ENCODE data around the gene DMD.
"Not testable (repeated sequence)": the region's sequence is repeated elsewhere in the genome, so short reads cannot be mapped to it uniquely, and the experiment has no call there.

DMD gene

DNA sequence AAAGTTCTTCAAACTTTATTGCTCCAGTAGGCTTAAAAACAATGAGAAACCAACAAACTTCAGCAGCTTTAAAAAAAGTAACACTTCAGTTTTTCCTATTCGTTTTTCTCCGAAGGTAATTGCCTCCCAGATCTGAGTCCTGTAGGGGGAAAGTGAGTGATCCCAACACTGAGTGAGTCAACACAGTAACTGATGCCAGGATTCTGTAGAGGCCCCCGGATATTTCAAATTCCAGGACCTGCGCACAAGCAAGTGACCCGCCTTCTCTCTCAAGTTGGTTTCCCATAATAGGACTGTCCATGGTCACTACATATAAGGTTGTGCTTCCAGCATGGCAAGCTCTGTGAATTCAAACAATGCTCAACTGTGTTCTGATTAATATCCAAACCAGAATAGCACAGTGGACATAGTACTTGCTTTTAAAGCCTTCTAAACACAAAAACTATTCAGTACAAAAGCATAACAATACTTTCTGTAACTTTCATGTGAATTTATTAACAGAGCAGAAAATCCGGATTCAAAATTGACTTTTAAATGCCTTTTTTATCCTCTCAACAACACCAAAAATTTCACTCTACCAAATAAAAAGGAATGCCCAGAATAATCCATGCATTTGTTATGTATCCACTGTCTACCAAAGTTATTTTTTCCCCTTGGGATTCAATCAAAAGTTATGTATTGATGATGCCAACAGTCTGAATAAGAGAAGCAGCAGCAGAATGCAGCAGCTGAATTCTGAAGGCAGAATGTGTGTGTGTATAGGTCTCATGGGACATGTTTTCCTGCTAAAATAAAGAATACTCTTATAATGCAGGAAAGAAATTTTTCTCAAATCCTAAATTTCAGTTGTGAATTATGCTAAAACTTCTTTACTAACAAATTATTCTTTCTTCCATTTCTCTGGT, at the start of gene DMD:
Gene DMD (minus strand): TSS at position 194 of the 905 bp plus-strand sequence. CDS start 237 bp downstream, outside the sequence.
- in situ Hi-C loops (cut with HindIII; ENCODE audit: low sequenced_read_pairs) = no loop called here

DNA sequence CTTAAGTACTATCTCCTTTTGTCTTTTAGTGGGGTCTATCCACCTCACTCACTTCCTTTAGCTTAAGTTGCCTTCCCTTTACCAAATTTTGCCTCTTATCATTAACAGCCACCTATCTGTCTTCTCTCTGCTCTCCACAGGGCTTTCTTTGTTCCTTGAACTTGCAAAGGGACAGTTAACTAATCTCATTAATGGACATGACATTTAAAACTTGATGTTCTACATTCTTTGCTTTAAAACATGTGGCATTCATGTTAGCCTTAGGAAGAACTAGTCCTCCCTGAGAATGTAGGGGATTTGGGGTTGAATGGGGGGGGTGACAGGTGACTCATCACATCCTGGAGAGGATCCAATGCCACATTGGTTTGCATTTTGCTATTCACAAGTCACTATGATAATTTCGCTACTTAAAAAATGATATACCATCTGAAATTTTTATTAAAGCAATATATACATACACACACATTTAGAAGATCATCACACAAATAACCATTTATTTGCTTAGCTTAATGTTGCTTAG, 41.0 kb upstream of the DMD start:
- in situ Hi-C loops (cut with HindIII; ENCODE audit: low sequenced_read_pairs) = no loop called here

DNA sequence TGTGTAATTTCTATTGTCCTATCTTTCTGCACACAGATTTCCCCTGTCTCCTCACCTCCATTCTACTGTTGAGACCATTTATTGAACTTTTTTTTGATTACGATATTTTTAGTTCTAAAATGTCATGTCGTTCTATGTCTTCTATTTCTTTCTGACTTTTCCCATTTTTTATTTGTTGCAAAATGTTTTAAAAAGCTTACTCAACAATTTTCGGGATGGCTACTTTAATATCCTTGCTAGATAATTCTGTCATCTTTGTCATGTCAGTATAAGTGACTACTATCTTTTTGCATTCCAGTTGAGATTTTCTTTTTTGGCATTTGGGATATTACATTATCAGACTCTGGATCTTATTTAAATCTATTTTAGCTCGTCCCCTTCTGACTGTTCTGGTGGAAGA, 7.5 kb upstream of the DMD start:
- in situ Hi-C loops (cut with HindIII; ENCODE audit: low sequenced_read_pairs) = no loop called here

DNA sequence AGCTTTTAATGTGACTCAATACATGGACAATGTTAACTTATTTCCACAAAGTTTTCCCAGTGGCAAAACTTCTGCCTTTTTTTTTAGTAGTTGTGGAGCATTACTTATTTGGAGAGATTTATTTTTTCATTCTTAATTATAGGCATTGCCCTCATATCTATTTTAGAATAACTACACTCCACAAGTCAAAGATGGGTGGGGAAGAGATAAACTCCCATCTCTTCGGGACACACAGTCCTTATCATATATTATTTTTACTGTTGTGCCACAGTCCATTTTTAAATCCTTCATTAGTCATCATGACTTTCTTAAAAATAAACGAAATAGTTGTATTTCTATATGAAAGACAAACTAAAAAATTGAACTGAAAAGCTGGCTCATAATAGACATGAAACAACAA, 1.2 kb downstream of the DMD start:
- in situ Hi-C loops (cut with HindIII; ENCODE audit: low sequenced_read_pairs) = no loop called here

DNA sequence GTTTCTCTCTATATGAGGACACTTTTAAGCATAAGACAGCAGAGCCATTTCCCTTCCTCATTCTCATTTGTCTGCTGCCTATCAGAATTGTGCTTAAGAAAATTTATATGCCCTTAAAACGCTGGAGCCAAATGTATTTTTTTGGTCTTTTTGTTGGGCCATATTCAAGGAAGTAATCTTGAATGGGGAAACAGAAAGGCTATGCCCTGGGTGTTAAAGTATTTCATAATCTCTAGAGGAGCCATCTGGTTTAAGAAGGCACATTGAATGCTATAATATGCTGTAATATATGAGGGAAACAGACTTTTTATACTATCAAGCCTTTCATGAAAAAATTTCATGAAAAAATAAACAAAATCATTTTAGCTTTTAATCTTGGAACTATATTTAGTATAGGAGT, 4.3 kb downstream of the DMD start:
- in situ Hi-C loops (cut with HindIII; ENCODE audit: low sequenced_read_pairs) = no loop called here

DNA sequence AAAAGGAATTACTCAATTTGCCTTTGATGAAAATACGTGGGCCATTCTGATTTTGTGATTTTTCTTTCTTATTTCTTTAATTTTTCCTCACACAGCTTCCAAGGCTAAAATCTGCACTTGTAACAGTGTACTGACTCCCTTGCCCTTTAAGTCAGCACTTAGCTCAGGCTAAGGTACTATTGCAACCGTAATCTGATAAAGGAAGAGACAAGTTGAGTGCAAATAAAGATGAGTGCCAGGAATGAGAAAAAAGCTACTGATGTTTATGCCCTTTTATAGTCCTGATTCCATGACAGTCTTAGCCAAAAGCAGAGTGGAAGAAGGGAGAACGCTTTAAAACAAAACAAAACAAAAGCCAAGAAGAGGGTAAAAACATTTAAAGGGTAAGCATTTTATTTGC, 6.0 kb downstream of the DMD start:
- in situ Hi-C loops (cut with HindIII; ENCODE audit: low sequenced_read_pairs) = no loop called here

DNA sequence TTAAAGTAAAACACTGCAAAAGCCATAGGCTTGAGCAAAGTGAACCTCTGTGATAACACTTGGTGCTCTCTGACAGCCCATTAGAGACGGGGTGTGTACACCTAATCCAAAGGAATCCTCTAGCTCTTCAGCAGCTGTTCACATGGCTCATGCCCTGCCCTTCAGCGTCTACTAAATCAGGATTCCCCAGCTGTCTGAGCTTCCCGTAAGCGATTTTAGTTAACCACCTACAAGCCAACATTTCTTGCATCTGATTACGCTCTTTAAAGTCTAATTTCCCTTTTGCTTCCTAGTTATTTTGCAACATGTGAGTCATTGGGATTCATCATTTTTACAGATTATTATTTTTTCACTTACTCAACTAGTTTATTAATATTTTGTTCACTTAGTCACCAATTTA, 6.5 kb downstream of the DMD start:
- in situ Hi-C loops (cut with HindIII; ENCODE audit: low sequenced_read_pairs) = no loop called here

DNA sequence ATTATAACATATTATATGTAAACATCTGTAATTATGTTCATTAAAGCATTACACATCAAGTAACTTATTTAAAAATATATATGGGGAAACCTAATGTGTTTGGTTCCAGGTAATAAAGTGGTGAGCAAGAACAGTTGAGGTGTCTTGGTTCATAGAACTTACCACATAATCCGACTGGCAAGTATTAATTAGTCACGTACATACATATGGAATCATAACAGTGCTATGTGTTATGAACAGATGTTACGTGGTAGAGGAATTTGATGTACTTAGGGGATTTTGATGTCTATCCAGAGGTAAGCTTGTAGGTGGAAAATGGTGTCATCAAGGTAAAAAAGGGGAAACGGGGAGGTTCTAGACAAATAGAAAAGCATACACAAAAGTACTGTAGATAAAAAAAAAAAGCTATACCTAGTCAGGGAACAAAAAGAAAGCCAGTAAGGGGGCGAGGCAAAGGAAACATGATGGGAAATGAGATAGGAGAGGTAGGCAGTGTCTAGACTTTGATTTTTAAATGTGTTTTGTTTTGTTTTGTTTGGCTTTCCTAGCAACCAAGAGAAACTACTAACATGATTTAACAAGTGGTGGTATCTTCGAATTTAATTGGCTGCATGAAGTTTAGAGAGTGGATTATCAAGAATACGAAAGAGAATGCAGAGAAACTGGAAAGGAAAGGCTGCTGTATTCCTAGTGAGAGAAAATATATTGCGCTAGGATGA, 12.6 kb downstream of the DMD start:
- in situ Hi-C loops (cut with HindIII; ENCODE audit: low sequenced_read_pairs) = no loop called here

DNA sequence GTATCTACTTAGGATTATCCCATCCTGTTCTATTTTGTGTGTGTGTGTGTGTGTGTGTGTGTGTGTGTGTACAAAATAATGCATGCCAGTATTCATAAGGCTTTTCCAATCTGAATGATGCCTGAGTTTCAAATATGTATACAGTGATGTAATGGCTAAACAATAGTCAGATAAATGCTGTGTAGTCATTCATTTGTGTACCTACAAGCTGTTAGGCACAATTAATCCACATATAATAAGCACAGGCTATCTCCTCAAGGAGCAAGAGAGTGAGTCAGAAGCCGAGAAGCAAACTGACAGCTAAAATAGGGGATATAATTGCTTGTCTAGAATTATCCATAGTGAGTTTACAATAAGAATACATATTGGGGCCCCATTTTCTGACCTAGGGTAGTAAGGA, 15.7 kb downstream of the DMD start:
- in situ Hi-C loops (cut with HindIII; ENCODE audit: low sequenced_read_pairs) = no loop called here

DNA sequence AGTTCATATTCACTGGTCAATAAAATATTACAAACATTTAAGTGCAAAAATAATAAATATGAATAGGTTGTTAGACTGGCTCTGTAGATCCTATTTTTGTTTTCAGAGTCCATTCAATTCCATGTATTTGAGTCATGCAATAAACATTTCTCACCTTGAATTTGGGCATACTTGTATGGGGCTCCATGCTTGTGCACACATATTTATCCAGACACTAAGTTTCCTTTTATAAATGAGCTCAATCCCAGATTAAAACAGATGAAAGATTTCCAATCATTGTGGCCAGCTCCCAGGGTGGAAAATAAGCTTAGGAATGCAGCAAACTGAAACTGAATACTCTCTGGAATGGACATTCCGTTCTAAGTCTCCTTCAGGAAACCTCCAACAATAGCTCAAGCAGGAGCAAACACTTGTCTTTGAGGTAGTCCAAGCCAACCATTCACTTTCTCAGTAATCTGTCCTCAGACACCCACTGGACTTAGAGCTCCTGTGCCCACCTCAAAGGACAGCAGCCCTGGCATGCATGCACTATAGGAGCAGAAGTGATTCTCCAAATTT, 16.4 kb downstream of the DMD start:
- in situ Hi-C loops (cut with HindIII; ENCODE audit: low sequenced_read_pairs) = no loop called here

DNA sequence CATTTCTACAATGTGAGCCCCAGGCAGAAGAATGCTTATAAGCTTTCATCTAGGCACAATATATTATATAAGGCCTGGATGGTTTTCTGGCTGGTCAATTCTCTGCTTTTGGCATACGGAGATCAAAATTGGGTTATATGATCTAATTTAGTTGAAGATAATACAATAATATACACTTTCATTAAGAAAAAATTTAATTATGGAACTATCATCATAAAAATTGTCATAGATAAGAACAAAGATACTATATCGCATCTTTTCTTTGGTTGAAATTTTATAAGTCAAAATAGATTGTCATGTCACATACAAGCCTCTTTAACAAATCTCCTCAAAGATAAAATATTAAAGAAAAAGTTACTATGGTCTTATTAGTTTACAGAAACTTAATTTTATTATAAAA, 17.1 kb downstream of the DMD start:
- in situ Hi-C loops (cut with HindIII; ENCODE audit: low sequenced_read_pairs) = no loop called here

DNA sequence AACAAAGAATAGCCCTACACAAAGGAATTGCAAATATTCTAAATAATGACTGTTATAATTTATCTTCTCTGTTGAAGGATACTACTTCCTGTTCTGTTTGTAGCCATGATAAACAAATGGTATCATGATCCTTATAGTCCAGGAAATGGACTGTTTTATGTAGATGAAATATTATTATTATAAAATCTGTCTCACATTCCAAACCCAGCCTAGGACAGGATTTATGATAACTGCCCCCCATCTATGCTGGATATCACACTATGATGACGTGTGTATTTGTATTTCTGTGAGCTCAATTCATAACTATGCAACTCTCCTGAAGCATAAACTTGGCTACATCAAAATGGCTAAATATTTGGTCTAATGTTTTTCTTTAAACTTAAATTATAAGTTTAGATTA, 21.3 kb downstream of the DMD start:
- in situ Hi-C loops (cut with HindIII; ENCODE audit: low sequenced_read_pairs) = no loop called here

DNA sequence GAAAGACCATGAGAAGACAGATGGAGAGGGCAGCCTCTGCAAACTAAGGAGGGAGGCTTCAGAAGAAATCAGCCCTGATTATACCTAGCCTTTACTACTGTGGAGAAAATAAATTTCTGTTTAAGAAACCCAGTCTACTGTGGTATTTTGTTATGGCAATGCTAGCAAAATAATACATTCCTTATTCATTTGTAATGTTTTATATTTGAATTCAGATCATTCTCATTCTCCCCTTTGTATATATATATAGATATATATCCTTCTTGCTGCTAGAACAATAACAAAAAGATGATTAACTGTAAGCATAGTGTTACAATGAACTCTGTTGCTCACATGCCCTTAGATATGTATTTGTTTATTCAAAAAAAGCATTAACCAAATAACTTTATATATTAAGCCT, 22.5 kb downstream of the DMD start:
- in situ Hi-C loops (cut with HindIII; ENCODE audit: low sequenced_read_pairs) = no loop called here

DNA sequence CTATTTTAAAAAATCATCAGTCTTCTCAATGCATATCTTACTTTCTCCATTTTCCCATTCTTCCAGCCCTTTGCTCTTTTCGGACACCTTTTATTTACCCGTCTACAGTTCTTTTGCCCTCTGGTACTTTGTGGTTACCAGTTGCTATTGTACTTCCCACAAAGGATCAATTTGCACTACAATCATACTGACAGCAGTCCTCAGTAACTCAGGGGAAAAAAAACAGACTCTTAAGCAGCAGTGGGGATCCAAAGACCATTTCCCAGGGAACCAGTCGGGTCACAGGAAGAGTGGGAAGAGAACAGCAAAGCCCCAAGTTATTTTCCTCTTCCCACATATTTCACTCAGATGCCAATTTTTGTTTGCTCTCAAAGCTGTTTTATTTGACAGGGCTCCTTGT, 23.1 kb downstream of the DMD start:
- in situ Hi-C loops (cut with HindIII; ENCODE audit: low sequenced_read_pairs) = no loop called here

DNA sequence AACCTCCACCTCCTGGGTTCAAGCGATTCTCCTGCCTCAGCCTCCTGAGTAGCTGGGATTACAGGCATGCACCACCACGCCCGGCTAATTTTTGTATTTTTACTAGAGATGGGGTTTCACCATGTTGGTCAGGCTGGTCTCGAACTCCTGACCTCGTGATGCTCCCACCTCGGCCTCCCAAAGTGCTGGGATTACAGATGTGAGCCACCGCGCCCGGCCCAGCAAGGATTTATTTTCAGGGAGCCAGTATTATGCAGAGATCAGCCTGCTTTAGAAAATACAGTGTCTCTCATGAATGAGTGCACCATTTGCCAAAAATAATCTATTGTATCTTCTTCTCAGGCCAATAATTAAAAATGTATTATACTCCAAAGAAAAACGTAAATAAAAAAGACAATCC, 26.5 kb downstream of the DMD start:
- in situ Hi-C loops (cut with HindIII; ENCODE audit: low sequenced_read_pairs) = not testable (repeated sequence)

DNA sequence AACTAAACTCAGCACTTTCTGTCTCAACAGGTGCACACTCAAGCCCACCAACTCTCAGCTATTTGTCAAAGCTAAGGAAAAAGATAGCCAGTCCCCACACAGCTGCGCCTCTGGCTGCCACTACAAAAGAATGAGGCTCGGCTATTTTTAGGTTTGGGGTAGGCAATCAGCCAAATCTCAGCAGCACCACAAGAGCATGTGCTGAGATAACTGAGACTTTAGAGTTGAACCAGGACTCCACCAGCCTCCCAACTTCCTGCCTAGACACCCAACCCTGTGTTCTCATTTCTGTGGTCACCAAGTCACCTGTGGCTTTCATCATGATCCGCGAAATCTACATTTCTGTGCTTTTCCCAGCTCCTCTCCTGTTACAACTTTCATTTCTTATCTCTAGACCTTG, 28.0 kb downstream of the DMD start:
- in situ Hi-C loops (cut with HindIII; ENCODE audit: low sequenced_read_pairs) = no loop called here

DNA sequence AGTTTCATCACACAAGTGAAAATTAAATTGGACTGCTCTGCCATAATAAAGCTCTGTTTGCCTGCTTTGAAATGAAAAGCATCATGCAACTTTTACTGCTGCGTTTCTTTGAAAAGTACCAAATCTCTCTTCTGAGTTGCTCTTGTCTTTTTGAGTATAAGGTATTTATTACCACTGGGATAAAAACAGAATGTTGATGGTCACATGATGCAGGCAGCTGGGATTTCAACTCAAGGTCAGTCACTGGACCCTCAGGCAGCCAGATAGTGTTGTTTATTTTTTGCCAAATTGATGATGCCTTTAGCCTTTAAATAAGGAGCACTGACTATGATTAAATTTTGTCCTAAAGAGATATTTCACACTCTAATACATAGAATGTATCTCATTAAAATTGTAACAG, 32.7 kb downstream of the DMD start:
- in situ Hi-C loops (cut with HindIII; ENCODE audit: low sequenced_read_pairs) = no loop called here

DNA sequence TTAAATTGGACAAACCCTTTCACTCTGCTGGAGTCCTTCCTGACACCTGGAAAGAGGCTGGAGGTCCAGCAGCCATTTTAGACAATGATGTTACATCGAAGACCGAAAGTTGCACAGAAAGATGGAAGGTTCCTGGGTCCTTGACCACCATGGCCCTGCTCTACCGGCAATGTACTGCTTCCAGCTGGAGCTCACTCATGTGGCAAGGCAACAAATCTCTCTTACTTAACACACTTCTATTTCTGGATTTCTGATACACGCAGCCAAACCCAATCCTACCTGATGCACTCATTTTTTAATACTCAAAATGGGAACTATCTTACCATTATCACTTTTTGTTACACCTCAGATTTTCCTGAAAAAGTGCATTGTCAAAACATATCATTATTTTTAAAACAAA, 33.1 kb downstream of the DMD start:
- in situ Hi-C loops (cut with HindIII; ENCODE audit: low sequenced_read_pairs) = no loop called here

DNA sequence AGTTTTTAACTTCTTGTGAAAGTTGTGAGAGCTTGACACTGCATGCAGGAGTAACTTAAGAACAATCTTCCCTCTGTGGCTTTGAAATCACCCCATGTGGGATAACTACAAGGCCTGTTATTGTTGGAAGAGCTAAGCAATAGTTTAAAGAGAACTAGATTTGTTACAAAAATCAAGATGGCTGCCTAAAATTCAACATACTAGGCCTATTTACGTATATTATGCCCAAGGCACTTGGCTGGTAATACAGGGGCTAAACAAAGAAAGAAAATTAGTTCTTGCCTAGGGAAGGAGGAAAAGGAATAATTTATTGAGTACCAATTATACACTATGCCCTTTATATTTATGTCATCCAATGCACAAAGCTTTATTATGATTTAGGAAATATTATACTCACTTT, 36.1 kb downstream of the DMD start:
- in situ Hi-C loops (cut with HindIII; ENCODE audit: low sequenced_read_pairs) = no loop called here

DNA sequence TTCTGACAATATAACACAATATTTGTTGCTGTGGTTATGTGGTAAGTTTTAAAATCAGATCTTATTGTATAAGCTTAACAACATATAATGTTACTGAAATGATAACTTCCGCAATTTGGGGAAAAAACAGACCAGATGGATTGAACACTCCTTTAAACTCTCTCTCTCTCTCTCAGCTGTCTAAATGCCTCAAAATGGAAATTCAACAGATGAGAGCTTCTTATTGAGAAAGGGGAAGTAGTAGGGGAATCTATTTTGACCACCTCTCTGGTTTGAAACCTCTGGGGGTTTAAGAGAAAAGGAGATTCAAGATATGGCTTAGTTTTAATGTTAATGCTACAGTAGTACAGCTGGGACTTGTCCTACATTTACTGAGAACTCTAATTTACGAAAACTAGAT, 40.3 kb downstream of the DMD start:
- in situ Hi-C loops (cut with HindIII; ENCODE audit: low sequenced_read_pairs) = no loop called here

DNA sequence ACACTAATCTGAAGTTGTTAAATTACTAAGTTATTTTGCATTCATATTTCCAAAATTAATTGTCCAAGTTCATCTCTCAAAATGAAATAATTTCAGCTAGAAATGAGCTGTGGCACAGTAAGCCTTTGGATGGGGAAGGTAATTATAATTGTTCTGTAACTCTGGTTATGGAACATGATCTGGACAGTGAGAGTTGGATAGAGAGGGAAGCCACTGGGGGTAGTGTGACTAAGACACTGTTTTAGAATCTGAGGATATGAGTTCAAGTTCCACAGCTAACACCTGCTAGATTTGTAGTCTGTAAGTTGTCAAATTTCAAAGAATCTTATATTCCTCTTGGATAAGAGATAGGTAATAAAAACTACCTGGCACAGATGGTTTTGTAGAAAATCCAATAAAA, 49.5 kb downstream of the DMD start:
- in situ Hi-C loops (cut with HindIII; ENCODE audit: low sequenced_read_pairs) = no loop called here

DNA sequence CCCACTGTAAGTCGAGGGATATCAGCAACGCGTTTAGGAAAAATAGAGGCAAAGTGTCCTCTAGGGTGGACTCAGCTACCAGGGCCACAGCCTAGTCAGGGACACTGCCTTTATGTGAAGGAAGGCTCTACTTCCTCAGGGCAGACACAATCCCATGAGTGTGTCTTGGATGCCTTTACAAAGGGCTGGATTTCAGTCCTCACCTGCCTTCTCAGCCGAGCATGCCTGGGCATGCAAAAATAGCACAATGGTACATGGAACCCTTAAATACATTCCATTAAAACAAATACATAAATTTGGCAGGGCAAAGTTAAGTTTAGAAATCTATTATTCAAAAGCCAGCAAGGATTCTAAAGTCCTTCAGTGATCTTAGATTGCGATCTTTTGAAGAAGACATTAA, 51.1 kb downstream of the DMD start:
- in situ Hi-C loops (cut with HindIII; ENCODE audit: low sequenced_read_pairs) = no loop called here

Measured in endothelial cell of hepatic sinusoid (primary cell).